Right forelimb (tissue), 1 donor: ENCODE measurements around the gene METTL6.
A peak's percentile ranks its signal among the peaks of the same experiment; 100 is the strongest.
"Not testable (repeated sequence)": the region's sequence is repeated elsewhere in the genome, so short reads cannot be mapped to it uniquely, and the experiment has no call there.

Experiments
- DNase-seq: peaks from one replicate; pipeline ENCODE4 v3.0.0-alpha.2; 2018

The METTL6 gene

DNA sequence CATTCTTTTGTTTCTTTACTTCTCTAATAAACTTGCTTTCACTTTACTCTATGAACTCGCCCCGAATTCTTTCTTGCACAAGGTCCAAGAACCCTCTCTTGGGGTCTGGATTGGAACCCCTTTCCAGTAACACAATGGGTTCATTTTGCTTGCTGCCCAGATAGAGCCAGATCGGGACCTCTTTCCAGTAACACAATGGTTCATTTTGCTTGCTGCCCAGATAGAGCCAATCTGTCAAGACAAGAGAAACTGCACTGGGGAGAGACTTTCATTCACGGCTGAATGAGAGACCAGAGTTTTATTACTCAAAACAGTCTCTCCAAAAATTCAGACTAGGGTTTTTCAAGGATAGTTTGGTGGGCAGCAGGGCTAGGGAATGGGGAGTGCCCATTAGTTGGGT is 25.4 kb downstream of the METTL6 start:
- DNase-seq, result no peak

GRCh38 chr3:15399970-15400369 is 27.4 kb downstream of the METTL6 start:
- no peak for DNase-seq

GRCh38 chr3:15398731-15399133 is 28.6 kb downstream of the METTL6 start:
- DNase-seq, result not testable (repeated sequence)

GRCh38 chr3:15393252-15393651 is 34.1 kb downstream of the METTL6 start:
- not testable (repeated sequence) for DNase-seq

DNA sequence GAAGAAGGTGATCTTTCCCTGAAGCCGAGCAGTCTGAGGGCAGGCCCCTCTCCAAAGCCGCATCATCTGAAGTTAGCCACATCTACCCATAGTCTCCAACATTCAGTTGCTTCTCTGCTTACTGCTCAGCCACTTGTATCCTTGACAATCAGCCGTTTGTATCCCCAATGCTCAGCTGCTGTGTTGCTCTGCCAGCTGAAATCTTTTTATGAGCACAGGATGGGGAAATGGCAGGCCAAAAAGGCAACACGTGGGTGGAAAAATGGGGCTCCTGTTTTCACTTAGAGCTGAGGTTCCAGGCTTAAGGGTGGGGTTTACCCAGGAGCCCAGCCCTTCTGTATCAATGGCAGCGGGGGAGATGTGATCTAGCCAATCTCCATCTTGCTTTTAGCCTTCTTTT is 36.3 kb downstream of the METTL6 start:
- no peak for DNase-seq

DNA sequence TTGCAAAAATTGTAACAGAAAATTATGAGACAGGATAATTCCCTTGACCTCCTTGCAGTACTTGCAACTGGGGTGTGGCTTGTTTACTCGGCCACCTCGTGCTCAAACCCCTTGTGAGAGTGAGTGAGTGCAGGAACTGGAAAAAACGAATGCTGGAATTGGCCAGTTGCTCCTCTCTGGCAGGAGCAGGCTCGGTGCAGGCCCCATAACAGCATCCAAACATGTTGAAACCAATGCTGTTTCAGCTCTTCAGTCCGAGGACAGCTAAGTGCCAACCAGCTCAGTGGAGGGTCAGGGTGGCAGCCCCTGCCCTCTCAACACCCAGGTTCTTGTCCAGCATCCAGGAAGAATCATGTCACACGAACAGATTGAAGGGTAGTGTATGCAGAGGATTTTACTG is 36.9 kb downstream of the METTL6 start:
- DNase-seq, result no peak

GRCh38 chr3:15388335-15388734 is 39.0 kb downstream of the METTL6 start:
- DNase-seq, result not testable (repeated sequence)

DNA sequence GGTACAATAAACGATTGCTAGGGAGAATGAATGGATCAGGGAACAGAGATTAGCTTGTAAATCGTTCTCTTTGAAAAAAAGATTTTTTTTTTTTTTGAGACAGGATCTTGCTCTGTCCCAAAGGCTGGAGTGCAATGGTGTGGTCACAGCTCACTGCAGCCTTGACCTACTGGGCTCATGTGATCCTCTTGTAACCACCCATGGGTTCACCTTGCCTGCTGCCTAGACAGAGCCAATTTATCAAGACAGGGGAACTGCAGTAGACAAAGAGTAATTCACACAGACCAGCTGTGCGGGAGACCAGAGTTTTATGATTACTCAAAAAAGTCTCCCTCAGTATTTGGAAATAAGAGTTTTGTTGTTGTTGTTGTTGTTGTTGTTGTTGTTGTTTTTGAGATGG is 39.6 kb downstream of the METTL6 start:
- DNase-seq, result no peak

GRCh38 chr3:15387171-15387581 is 40.2 kb downstream of the METTL6 start:
- DNase-seq, result no peak

GRCh38 chr3:15386654-15386955 is 40.7 kb downstream of the METTL6 start:
- DNase-seq, result not testable (repeated sequence)

DNA sequence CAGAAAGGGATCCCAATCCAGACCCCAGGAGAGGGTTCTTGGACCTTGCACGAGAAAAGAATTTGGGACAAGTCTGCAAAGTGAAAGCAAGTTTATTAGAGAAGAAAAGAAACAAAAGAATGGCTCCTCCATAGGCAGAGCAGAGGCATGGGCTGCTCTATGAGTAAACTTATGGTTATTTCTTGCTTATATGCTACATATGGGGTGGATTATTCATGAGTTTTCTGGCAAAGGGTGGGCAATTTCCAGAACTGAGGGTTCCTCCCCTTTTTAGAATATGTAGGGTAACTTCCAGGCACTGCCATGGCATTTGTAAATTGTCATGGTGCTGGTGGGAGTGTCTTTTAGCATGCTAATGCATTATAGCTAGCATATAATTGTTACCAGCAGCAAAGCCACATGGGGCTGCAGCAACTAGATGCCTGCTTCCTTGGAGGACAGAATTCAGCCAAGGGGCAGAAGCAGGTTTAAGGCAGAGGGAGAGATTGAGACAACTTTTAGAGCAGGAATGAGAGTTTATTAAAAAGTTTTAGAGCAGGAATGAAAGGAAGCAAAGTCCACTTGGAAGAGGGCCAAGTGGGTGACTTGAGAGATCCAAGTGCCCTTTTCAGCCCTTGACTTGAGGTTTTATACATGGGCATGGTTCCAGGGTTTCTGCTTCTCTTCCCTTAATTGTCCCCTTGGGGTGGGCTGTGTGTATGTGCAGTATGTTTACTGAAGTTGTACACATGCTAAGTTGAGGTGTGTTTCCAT is 41.3 kb downstream of the METTL6 start:
- no peak for DNase-seq

DNA sequence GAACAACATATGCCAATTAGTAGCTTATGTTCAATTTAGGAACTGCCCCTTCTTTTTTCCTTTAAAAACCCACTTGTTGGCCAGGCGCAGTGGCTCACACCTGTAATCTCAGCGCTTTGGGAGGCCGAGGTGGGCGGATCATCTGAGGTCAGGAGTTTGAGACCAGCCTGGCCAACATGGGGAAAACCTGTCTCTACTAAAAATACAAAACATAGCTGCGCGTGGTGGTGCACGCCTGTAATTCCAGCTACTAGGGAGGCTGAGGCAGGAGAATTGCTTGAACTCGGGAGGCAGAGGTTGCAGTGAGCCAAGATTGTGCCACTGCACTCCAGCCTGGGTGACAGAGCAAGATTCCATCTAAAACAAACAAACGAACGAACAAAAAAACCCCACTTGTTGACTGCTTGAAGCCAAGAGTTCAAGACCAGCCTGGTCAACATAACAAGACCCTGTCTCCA is 42.1 kb downstream of the METTL6 start:
- not testable (repeated sequence) for DNase-seq

DNA sequence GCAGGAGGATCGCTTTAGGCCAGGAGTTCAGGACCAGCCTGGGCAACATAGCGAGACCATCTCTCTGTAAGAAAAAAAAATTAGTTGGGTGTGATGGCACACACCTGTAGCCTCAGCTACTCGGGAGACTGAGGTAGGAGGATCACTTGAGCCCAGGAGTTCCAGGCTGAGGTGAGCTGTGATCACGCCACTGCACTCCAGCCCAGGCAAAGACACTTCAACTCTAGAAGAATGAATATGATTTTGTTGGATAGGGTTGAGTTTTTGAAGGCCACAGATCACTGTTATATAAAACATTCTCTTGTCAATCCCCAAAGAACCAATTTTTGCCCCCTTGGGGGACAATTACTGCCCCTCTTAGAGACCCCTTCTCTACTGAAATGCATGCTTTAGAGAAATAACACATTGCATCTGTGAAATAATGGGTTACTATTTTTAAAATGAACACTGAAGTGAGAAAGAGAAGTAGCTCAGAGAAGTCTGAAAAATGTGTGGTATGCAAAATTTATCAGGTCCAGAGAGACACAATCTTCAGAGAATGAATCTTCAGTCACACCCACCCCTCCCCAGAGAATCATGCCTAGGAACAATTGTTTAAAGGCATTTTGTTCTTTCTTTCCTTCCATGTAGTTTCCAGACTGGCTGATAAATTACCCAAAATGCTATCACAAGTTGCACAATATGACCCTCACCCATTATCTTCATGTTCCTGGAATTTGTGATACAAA is 42.7 kb downstream of the METTL6 start:
- DNase-seq, result no peak

GRCh38 chr3:15382405-15382923 is 44.9 kb downstream of the METTL6 start:
- DNase-seq, result no peak

GRCh38 chr3:15380980-15381890 is 46.1 kb downstream of the METTL6 start:
- no peak for DNase-seq

DNA sequence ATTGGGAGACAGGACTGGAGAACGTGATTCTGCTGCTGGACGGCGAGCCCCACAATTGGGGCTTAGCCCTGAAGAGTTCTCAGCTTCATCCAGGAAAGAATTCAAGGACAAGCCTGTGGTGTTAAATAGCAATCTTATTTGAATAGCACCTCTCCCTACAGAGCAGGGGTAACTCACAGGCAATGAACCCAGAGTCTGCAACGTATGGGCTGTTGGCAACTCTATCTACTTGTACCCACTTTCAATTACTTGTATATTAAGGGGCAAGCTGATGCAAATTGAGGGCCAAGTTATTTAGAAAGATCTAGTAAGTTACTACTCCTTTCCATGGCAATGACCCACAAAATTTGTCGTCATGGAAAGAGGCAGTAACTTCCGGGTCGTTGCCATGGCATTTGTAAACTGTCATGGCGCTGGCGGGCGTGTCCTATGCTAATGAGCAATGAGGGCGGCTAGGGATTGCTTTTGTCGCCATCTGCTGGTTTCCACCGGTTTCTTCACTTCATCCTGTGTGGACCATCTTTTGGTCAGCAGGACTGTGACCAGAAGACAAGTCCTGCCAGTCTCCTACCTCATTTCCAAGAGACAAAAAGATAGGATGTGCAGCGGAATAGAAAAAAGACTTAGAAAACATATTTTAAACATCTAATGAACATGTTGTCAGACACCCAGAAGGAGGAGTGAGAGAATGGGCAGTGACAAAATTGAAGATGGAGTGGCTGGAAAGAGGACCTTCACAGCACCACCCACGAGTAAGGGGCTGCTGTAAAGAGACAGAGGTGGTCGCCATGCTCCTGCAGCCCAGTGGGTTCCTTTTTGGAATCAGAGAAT is 49.2 kb downstream of the METTL6 start:
- peak; percentile 94 for DNase-seq

GRCh38 chr3:15375461-15376000 is 51.8 kb downstream of the METTL6 start:
- DNase-seq, result no peak

DNA sequence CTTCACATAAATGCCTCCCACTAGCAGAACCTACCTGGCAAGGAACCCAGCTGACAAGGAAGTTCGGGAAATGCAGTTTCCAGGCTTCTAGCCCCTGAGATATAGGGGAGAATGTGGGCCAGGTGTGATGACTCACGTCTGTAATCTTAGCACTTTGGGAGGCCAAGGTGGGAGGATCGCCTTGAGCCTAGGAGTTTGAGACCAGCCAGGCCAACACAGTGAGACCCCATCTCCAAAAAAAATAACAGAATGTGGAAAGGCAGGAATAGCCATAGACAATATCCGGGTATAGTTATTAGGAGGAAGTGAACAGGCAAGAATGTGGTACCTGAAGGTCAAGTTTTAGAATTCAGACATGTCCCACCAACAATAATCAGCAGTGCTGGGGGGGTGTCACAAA is 54.4 kb downstream of the METTL6 start:
- no peak for DNase-seq

DNA sequence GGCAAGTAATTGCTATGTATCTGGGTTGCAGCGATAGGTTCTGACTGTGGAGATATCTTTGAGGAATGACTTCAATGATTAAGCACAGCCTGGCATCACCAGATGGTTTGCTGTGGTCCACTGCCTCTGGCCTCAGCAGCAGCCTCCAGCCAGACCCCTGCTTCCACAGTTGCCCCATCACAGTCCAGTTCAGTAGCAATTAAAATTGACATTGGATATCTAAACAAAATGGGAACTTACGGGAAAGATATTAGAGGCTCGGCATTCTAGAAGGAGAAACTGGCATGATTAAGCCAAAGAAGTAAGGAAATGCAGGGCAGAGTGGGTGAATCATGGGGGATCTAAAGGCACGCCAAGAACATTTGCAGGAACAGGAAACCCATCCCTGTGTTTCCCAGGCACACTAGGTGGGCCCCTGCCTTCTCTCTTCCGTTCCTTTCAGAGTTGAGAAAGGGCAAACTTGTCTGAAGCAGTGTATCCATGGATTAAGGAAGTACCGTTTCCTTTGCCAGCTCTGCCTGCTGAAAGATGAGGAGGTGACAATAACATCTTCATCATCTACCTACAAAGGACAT is 58.7 kb downstream of the METTL6 start:
- DNase-seq, result no peak

DNA sequence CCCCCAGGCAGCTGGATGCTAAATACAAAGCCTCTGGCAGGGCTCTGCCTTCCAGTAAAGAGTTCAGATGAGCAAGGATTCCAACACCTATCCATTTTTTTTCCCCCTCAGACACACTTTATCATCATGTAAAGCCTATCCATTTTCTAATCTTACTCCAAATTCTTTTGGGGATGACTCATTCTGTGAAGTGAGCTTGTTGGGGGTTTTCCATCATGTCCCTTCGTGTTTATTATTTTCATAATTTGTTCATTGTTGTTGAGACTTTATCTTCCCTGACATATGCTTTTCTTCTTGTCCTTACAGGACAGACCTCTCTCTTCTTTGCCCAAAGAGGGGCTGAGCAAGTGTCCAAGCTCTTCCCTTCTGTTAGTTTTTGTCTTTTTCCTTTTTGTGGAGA is 60.3 kb downstream of the METTL6 start:
- no peak for DNase-seq

DNA sequence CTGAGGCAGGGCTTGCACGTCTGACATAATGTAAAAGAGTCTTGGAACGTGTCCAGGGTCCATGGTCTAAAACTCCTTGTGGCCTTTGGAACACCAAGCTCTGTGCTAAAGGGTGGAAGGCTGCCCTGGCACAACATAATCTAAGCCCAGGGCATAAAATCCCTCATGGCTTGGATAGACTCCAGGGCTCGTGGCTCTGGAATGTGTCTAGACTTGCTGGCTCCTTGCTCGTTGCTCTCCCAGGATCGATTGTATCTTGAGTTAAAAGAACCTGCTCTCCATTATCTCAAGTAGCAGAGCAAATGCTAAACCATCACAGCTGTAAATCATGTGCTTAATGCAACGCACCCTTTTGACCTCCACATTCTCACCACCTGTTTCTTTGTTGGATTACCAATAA is 63.3 kb downstream of the METTL6 start:
- not testable (repeated sequence) for DNase-seq
